ENCODE data around the gene SCML1.

The SCML1 gene

GRCh38 chrX:17736856-17737709, at the start of gene SCML1:
Gene SCML1, plus strand, starts transcription at chrX:17737493. Its CDS starts 6,694 bp downstream, at chrX:17744187.
- DNase-seq = peak; percentile 85 to 95

- DNase-seq = no peak
Measured at GRCh38 chrX:17687648-17688047, 49.6 kb upstream of the SCML1 start.

- peak; percentile 11 to 52 for DNase-seq
Measured at GRCh38 chrX:17689971-17690409, 47.3 kb upstream of the SCML1 start.

GRCh38 chrX:17692709-17693346, 44.5 kb upstream of the SCML1 start:
- DNase-seq = no peak

GRCh38 chrX:17697191-17697590, 40.1 kb upstream of the SCML1 start:
- no peak for DNase-seq

- DNase-seq = no peak
Measured at GRCh38 chrX:17700976-17701375, 36.3 kb upstream of the SCML1 start.

GRCh38 chrX:17703201-17703600, 34.1 kb upstream of the SCML1 start:
- DNase-seq = no peak

GRCh38 chrX:17705211-17705610, 32.1 kb upstream of the SCML1 start:
- DNase-seq = no peak

- DNase-seq = no peak
Measured at GRCh38 chrX:17706676-17707075, 30.6 kb upstream of the SCML1 start.

- no peak for DNase-seq
Measured at GRCh38 chrX:17707731-17708130, 29.6 kb upstream of the SCML1 start.

- DNase-seq = no peak
Measured at GRCh38 chrX:17710871-17711301, 26.4 kb upstream of the SCML1 start.

- DNase-seq = no peak
Measured at GRCh38 chrX:17713288-17713687, 24.0 kb upstream of the SCML1 start.

GRCh38 chrX:17718649-17719165, 18.6 kb upstream of the SCML1 start:
- DNase-seq = no peak

- DNase-seq = no peak
Measured at GRCh38 chrX:17719711-17720110, 17.6 kb upstream of the SCML1 start.

GRCh38 chrX:17721715-17722114, 15.6 kb upstream of the SCML1 start:
- no peak for DNase-seq

- no peak for DNase-seq
Measured at GRCh38 chrX:17725181-17725580, 12.1 kb upstream of the SCML1 start.

- no peak for DNase-seq
Measured at GRCh38 chrX:17732138-17732783, 5.0 kb upstream of the SCML1 start.

GRCh38 chrX:17735406-17735805, 1.9 kb upstream of the SCML1 start:
- no peak for DNase-seq

- DNase-seq = peak in 1 of 2 experiments; percentile 32
Measured at GRCh38 chrX:17736478-17736855, 826 bp upstream of the SCML1 start.

GRCh38 chrX:17737710-17737985, 355 bp downstream of the SCML1 start:
- no peak for DNase-seq

- DNase-seq = peak in 1 of 2 experiments; percentile 2
Measured at GRCh38 chrX:17737986-17738713, 857 bp downstream of the SCML1 start.

- DNase-seq = no peak
Measured at GRCh38 chrX:17738737-17739535, 1.6 kb downstream of the SCML1 start.

Measured in NCI-H446 (cell line).